Osteocyte (in vitro differentiated cells): Measurements from ENCODE around the gene KNG1. TPM values are rescaled to one million over a fixed set of nuclear protein-coding genes. Genes with fewer than 3 reads are reported as not detected.
"Not testable (repeated sequence)": the region's sequence is repeated elsewhere in the genome, so short reads cannot be mapped to it uniquely, and the experiment has no call there.

ENCODE experiments used
- DNase-seq: peaks from one replicate; pipeline ENCODE4 v3.0.0; 2021; ENCODE audit warnings: mixed read lengths; ENCODE audit not compliant: unreplicated experiment; ENCODE audit errors: extremely low spot score
- H3K27ac Mint-ChIP-seq: one replicate; pipeline ENCODE4 v1.8.0; 2021; ENCODE audit warnings: mild to moderate bottlenecking, mixed read lengths; ENCODE audit not compliant: unreplicated experiment
- H3K27me3 Mint-ChIP-seq: one replicate; pipeline ENCODE4 v1.8.0; 2021; ENCODE audit warnings: mixed read lengths; ENCODE audit not compliant: unreplicated experiment
- H3K36me3 Mint-ChIP-seq: one replicate; pipeline ENCODE4 v1.8.0; 2021; ENCODE audit warnings: mixed read lengths; ENCODE audit not compliant: unreplicated experiment
- H3K4me1 Mint-ChIP-seq: one replicate; pipeline ENCODE4 v1.8.0; 2021; ENCODE audit warnings: mixed read lengths; ENCODE audit not compliant: unreplicated experiment
- H3K4me3 Mint-ChIP-seq: one replicate; pipeline ENCODE4 v1.8.0; 2021; ENCODE audit warnings: mild to moderate bottlenecking, moderate library complexity, mixed read lengths; ENCODE audit not compliant: unreplicated experiment
- H3K9me3 Mint-ChIP-seq: one replicate; pipeline ENCODE4 v1.8.0; 2021; ENCODE audit warnings: mixed read lengths; ENCODE audit not compliant: unreplicated experiment
- total RNA-seq: library from RNA; stranded (reverse); gene quantifications from 2 replicates; pipeline ENCODE4 v1.2.1, GENCODE V29; 2021
- TF ChIP-seq, protein P1 (sequence below): fragments of 200-600 bp; sonication (generic); IDR thresholded peaks from 2 replicates; pipeline ENCODE4 v1.5.0; 2021; ENCODE audit warnings: antibody characterized with exemption, mild to moderate bottlenecking, moderate library complexity

Gene KNG1
- total RNA-seq, 1 donor from 2014 or later = not detected

DNA sequence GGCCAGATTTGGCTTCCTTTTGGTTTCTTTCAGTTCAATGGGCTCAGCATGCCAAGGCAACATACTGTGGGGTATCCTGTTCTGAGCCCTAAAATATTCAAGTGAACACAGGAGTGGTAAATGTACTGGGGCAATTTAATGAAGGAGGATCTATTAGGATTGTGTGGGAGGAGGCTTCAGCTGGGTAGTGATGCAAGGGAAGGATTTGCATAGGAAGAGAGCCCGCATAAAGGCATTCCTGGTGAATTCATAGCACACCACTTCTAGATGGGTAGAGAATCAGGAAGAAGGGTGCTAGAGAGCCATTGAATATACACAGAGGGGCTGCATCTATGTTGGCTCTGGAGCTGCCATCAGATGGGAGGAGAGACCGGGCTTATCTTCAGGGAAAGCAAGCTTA is 20.6 kb upstream of the KNG1 start:
- no peaks in the 10 kb centered on the region for H3K4me1 Mint-ChIP-seq
- H3K4me3 Mint-ChIP-seq = no peak overlapping the region
- H3K27ac Mint-ChIP-seq = no peak overlapping the region
- H3K36me3 Mint-ChIP-seq = no peaks in the 10 kb centered on the region
- no peak for DNase-seq
- peaks cover 26% of the 10 kb centered on the region for H3K27me3 Mint-ChIP-seq
- no peaks in the 10 kb centered on the region for H3K9me3 Mint-ChIP-seq
- TF ChIP-seq, protein P1, sequence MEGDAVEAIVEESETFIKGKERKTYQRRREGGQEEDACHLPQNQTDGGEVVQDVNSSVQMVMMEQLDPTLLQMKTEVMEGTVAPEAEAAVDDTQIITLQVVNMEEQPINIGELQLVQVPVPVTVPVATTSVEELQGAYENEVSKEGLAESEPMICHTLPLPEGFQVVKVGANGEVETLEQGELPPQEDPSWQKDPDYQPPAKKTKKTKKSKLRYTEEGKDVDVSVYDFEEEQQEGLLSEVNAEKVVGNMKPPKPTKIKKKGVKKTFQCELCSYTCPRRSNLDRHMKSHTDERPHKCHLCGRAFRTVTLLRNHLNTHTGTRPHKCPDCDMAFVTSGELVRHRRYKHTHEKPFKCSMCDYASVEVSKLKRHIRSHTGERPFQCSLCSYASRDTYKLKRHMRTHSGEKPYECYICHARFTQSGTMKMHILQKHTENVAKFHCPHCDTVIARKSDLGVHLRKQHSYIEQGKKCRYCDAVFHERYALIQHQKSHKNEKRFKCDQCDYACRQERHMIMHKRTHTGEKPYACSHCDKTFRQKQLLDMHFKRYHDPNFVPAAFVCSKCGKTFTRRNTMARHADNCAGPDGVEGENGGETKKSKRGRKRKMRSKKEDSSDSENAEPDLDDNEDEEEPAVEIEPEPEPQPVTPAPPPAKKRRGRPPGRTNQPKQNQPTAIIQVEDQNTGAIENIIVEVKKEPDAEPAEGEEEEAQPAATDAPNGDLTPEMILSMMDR = no peak

DNA sequence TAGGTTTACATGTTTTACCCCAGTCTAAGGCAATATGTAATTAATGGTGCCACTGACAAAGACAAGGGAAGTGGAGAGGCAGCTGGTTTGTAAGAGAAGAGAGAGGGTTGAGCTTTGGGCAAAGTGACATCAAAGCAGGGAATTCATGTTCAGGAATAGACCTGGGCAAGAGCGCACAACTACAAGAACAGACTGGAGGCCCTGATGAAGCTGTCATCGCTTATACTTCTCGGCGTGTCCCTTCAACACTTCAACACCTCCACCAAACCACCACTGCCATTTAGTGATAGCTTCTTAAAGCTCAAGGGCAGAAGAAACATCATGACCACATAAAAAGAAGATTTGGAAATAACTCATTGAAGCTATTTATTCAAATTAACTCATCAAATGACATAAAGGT is 19.6 kb upstream of the KNG1 start:
- H3K27me3 Mint-ChIP-seq = peaks cover 26% of the 10 kb centered on the region
- H3K36me3 Mint-ChIP-seq = no peaks in the 10 kb centered on the region
- TF ChIP-seq, protein P1 = no peak
- H3K9me3 Mint-ChIP-seq = no peaks in the 10 kb centered on the region
- no peak overlapping the region for H3K4me3 Mint-ChIP-seq
- no peaks in the 10 kb centered on the region for H3K4me1 Mint-ChIP-seq
- DNase-seq = no peak
- no peak overlapping the region for H3K27ac Mint-ChIP-seq

DNA sequence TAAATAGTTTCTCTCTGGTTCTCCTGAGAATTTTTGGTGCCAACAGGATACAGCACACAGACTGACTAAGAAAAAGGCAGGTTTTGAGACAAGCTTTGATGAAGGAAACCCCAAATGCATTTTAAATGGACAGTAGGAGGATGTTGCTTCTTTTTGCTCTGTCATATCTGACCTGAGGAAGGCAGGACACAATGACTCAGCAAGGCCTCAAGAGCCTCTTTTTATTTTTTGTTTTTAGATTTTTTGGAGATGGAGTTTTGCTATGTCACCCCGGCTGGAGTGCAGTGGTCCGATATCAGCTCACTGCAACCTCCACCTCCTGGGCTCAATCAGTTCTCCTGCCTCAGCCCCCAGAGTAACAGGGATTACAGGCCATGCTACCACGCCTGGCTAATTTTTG is 16.9 kb upstream of the KNG1 start:
- Mint-ChIP-seq H3K9me3 (no peaks in the 10 kb centered on the region), H3K27ac (no peak overlapping the region), H3K36me3 (no peaks in the 10 kb centered on the region), H3K4me1 (no peaks in the 10 kb centered on the region), H3K4me3 (no peak overlapping the region), H3K27me3 (peaks cover 37% of the 10 kb centered on the region)
- DNase-seq = no peak
- TF ChIP-seq, protein P1 = no peak

DNA sequence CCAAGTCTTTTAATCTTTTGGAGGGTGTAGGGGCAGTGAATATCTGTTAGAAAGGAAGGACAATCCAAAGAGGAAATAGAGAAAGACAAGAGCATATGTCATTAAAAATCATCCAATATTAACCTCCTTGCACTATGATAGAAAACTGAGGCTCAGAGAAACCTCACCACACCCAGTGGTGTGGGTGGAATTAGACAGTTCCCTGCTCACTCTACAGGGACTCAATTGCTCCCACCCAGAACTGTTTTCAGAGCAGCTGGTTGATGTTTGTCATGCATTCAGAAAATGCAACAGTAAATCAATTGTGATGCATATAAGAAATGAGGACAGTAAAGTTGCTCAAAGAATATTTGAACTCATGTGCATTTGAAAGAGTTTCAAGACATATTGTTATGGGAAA is 14.7 kb upstream of the KNG1 start:
- not testable (repeated sequence) for H3K4me1 Mint-ChIP-seq, DNase-seq, H3K4me3 Mint-ChIP-seq, H3K27ac Mint-ChIP-seq, H3K36me3 Mint-ChIP-seq, H3K9me3 Mint-ChIP-seq
- H3K27me3 Mint-ChIP-seq = peaks cover 47% of the 10 kb centered on the region

DNA sequence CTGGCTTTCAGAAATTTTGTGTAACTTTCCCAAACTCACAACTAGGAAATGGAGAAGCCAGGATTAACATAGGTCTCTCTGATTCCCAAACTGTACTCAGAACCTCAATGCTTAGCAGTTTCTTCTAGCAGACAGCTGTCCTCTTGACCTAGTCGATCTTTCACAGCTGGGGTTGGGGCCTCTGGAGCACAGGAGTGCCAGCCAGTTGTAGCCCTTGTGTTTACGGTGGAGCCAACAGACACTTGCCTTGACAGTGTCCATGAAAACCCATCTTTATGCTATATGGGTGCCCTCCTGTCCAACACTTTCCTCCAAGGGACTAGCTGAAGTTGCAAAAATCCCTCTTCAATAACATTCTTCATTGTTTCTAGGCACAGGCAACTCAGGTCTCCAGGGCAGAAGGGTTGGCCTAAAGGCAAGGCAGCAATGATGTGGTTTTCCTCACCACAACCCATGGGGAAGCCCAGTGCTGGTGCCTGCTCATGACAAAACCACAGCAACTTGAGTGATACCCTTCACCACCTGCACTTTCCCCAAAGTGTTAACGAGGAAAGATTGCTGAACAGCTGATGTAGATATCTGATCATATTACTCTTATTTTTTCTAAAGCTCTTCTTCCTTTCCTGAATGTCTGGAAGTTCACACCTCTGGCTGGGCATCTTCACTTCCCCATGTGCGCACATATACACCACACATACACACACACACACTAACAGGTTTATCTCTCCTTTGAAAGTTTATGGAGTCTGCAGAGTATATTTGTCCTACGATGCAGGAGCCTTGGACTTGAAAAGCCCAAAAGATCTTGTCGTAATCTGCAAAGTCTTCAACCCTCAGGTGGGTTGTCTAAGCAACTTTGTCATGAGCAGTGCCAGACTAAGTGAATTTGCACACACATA is 11.0 kb upstream of the KNG1 start:
- no peaks in the 10 kb centered on the region for H3K36me3 Mint-ChIP-seq

More for the DNA sequence above, 11.0 kb upstream of the KNG1 start:
- H3K4me3 Mint-ChIP-seq = no peak overlapping the region
- no peaks in the 10 kb centered on the region for H3K4me1 Mint-ChIP-seq
- H3K27ac Mint-ChIP-seq = no peak overlapping the region
- H3K9me3 Mint-ChIP-seq = no peaks in the 10 kb centered on the region
- TF ChIP-seq, protein P1 = no peak
- H3K27me3 Mint-ChIP-seq = peaks cover 55% of the 10 kb centered on the region
- DNase-seq = no peak
